LNCaP clone FGC (cell line): ENCODE measurements around the gene HOXC9.

ENCODE experiments used
- DNase-seq: peaks from one replicate; pipeline ENCODE4 v3.0.0-alpha.2; 2011; ENCODE audit warnings: low read depth
- H3K4me3 ChIP-seq: 2 replicates; pipeline ENCODE4 v1.5.1; 2011; ENCODE audit warnings: mild to moderate bottlenecking, low read depth, low read length, control low read depth
- TF ChIP-seq, protein P1 (sequence below): IDR thresholded peaks from 2 replicates; pipeline ENCODE4 v1.5.1; 2012; ENCODE audit warnings: mild to moderate bottlenecking; ENCODE audit not compliant: control insufficient read depth, insufficient read depth; ENCODE audit errors: extremely low read depth

The HOXC9 gene

DNA sequence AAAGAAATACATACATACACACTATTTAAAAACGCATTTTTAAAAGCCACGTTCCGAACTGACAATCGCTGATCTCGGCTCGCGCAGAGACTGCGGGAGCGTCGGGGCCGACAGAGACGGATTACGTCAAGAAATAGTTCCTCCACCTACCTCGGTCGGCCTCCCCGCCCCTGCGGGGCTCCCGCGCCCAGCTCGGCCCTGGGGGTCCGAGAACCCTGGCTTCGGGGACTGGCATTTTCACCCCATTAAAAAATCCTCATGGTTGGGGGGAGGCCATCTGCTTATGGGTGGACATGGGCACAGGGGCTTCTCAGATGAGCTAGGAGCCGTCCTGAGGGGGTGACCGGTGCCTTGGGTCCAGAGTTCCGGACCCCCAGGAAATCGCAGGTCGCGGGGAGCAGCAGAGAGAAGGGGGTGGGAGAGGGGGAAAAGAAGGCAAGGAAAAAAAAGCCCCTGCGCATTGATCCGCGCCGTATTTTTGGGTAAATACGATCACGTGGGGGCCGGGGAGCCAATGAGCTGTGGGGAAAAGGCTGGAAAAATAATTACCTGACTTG, 324 bp upstream of the HOXC9 start:
- TF ChIP-seq, protein P1, sequence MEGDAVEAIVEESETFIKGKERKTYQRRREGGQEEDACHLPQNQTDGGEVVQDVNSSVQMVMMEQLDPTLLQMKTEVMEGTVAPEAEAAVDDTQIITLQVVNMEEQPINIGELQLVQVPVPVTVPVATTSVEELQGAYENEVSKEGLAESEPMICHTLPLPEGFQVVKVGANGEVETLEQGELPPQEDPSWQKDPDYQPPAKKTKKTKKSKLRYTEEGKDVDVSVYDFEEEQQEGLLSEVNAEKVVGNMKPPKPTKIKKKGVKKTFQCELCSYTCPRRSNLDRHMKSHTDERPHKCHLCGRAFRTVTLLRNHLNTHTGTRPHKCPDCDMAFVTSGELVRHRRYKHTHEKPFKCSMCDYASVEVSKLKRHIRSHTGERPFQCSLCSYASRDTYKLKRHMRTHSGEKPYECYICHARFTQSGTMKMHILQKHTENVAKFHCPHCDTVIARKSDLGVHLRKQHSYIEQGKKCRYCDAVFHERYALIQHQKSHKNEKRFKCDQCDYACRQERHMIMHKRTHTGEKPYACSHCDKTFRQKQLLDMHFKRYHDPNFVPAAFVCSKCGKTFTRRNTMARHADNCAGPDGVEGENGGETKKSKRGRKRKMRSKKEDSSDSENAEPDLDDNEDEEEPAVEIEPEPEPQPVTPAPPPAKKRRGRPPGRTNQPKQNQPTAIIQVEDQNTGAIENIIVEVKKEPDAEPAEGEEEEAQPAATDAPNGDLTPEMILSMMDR, result no peak
- no peak for DNase-seq
- peak overlapping the region; percentile 55 for H3K4me3 ChIP-seq

DNA sequence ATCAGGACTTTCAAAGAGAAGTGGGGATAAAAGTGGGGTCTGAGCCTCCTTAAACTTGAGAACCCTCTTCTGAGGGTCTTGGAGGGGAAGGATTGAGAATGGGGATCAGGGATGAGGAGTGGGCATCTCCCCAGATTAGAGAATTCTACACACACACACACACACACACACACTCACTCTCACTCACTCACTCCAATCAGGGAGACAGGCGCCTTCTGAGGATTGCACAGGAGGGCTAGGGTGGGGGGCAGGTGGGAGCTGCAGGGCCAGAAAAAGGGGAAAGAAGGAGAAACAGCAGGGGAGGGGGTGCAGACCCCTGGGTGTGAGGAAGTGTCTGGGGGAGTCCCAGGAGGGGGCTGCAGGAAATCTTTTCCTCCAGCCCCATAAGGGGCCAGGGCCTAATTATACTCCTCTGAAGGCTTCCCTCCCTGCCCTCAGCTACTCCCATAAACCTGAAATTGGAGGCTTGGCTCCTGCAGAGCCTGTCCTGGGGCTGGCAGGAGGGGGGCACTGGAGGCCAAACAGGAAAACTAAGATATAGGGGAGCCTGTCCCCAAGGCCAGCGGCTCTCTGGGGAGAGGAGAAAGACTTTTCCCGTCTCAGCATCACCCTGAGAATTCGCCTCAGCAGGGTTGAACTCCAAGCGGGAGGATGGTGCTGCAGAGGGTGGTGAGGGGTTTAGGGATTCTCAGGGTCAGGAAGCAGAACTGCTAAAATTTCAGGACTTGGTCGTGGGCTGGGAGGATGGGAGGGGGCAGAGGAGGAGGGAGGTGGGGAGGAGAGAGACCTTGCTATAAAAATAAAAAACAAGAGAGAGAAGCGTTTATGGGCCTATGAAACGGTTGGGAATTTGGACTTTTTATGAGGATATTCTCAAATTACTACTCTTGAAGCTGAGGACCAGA, 1.6 kb downstream of the HOXC9 start:
- DNase-seq, result no peak
- TF ChIP-seq, protein P1, result no peak
- peak overlapping the region; percentile 55 for H3K4me3 ChIP-seq

DNA sequence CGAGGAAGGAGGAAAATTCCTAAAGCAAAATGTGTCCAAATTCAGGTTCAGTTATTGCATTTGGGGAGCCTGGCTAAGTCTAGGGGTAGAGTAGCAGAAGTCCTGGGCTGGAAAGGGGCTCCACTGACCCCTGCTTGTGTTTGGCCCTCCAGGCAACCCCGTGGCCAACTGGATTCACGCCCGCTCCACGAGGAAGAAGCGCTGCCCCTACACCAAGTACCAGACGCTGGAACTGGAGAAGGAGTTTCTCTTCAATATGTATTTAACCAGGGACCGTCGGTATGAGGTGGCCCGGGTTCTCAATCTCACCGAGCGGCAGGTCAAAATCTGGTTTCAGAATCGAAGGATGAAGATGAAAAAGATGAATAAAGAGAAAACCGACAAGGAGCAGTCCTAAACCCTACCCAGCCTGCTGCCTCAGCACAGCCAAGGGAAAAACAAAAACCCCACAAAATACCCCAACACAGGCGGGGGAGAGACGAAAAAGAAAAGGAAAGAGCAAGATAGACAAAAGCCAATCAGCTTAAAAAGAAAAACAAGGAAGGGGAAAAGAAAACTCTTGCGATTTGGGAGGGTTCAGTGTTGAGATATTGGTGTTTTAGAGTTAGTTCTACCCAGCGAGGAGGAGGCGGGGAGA, 2.4 kb downstream of the HOXC9 start:
- no peak overlapping the region for H3K4me3 ChIP-seq
- no peak for DNase-seq
- TF ChIP-seq, protein P1, result no peak

DNA sequence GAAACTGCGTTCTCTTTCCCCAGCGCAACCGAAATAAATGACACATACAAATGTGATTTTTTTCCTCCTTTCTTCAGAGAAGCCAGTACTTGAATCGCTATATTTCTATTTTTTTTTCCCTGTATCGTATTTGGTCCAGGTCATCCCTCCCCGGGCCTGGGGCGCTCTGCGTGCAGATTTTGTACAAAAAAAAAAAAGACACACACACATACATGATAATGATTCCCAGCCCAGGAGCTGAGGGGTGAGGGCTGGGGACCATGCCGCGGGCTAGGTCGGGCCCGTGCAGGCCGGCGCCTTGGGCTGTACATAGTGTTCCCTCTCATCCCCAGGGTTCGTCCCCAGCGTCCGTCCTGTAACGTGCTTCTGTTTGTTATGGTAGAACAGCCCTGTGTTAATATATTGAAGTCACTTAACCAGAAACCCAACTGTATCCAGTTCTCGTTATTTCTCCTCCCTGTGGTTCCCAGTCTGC, 3.0 kb downstream of the HOXC9 start:
- DNase-seq, result no peak
- TF ChIP-seq, protein P1, result no peak
- H3K4me3 ChIP-seq, result no peak overlapping the region

DNA sequence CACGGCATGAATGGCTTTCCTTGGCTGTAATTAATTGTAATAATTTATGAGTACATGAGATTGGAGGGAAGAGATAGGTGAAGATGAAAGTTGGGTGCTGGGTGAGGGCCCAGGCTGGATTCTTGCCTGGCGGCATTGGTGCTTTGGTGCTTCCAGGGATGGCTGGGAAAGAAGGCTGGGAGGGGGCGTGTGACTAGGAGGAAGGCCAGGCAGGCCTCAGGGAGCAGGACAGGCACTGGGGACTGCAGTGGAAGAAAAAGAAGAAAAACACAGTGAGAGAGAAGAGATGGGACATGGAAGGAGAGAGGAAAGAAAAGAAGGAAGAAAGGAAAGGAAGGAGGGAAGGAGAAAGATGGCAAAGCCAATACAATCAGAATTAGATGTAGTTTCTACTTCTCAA, 3.7 kb downstream of the HOXC9 start:
- TF ChIP-seq, protein P1, result no peak
- no peak overlapping the region for H3K4me3 ChIP-seq

DNA sequence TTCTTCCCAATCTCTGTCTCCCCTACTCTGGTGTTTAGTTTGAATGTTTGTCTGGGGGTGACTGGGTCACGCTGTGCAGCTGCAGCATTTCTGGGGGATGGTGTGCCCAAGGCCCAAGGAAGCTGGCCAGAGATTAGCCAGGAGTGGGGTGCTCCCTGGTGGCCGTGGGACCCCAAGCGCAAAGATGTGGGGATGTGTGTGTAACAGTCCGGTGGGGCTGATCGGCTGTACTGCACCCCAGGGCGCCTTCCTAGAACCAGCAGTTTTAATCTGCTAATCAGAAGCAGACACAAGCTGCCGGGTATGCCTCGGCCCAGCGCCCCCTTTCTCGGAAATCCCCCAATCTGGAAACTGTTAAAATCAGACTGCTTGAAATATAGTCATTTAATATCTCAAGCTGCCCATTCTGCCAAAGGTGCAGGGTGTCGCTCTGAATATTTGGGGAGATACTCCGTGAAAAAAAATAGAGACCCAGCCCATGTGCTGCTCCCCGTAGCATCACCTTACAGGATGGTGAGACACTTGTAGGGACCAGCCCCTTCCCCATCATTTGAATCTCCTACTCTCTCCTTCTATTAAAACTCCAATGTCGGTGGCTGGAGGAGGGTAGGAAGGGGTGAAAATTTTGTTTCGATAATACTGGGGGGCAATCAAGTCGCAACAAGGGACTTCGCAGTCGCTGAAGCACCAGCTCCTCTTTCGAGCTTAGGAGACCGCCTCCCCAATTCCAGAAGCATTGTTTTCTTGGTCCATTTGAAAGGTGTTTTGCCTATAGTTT, 4.3 kb downstream of the HOXC9 start:
- no peak overlapping the region for H3K4me3 ChIP-seq
- DNase-seq, result no peak
- TF ChIP-seq, protein P1, result no peak

More for the DNA sequence above, 3.7 kb downstream of the HOXC9 start:
- DNase-seq, result peak; percentile 71
